Mesothelial cell of epicardium (in vitro differentiated cells): Measurements from ENCODE around the gene BCS1L. TPM values are rescaled to one million over a fixed set of nuclear protein-coding genes. Genes with fewer than 3 reads are reported as not detected.

Experiments
- DNase-seq, 2 experiments: peaks; one replicate each; pipeline ENCODE4 v3.0.0; 2021; ENCODE audit warnings: low spot score in 2 of 2; ENCODE audit not compliant: unreplicated experiment in 2 of 2
- H3K27ac Mint-ChIP-seq: 2 replicates; pipeline ENCODE4 v1.8.0; 2021; ENCODE audit warnings: mixed read lengths
- H3K27me3 Mint-ChIP-seq: 2 replicates; pipeline ENCODE4 v1.8.0; 2021; ENCODE audit warnings: low read depth, mixed read lengths
- H3K36me3 Mint-ChIP-seq: 2 replicates; pipeline ENCODE4 v1.8.0; 2021; ENCODE audit warnings: mixed read lengths
- H3K4me1 Mint-ChIP-seq: 2 replicates; pipeline ENCODE4 v1.8.0; 2021; ENCODE audit warnings: mixed read lengths
- H3K4me3 Mint-ChIP-seq: 2 replicates; pipeline ENCODE4 v1.8.0; 2021; ENCODE audit warnings: mild to moderate bottlenecking, moderate library complexity, mixed read lengths
- H3K9me3 Mint-ChIP-seq: 2 replicates; pipeline ENCODE4 v1.8.0; 2021; ENCODE audit warnings: mixed read lengths
- CTCF ChIP-seq: fragments of 200-600 bp; sonication (generic); IDR thresholded peaks from one replicate; pipeline ENCODE4 v1.5.0; 2021; ENCODE audit warnings: antibody characterized with exemption; ENCODE audit not compliant: unreplicated experiment
- total RNA-seq: library from RNA; stranded (reverse); gene quantifications from 3 replicates; pipeline ENCODE4 v1.2.1, GENCODE V29; 2021

BCS1L gene
- total RNA-seq, 1 donor from 2014 or later, result 39.4 TPM

GRCh38 chr2:218710687-218711549 is 51.4 kb downstream of the BCS1L start, which contains the start of gene TTLL4:
Gene TTLL4 (plus strand): TSS chr2:218710835. CDS start chr2:218737677, 26,842 bp downstream.
- Mint-ChIP-seq H3K27ac (peak within 1 kb of the TSS; percentile 97), H3K27me3 (no peaks in the 10 kb centered on the region)

GRCh38 chr2:218711550-218711929 is 52.1 kb downstream of the BCS1L start:
- no peak for TF ChIP-seq CTCF
- H3K27me3 Mint-ChIP-seq, result no peaks in the 10 kb centered on the region
- peaks cover 8% of the 10 kb centered on the region for H3K4me1 Mint-ChIP-seq
- no peak for DNase-seq
- peaks cover 5% of the 10 kb centered on the region for H3K36me3 Mint-ChIP-seq
- H3K27ac Mint-ChIP-seq, result peak overlapping the region; percentile 97
- H3K4me3 Mint-ChIP-seq, result peak overlapping the region; percentile 98
- no peaks in the 10 kb centered on the region for H3K9me3 Mint-ChIP-seq

More at GRCh38 chr2:218710687-218711549, 51.4 kb downstream of the BCS1L start, which contains the start of gene TTLL4:
- H3K4me1 Mint-ChIP-seq, result peaks cover 8% of the 10 kb centered on the region
- TF ChIP-seq CTCF, result peak; percentile 77
- peaks cover 2% of the 10 kb centered on the region for H3K36me3 Mint-ChIP-seq
- DNase-seq, result peak; percentile 97 to 99
- peak within 1 kb of the TSS; percentile 98 for H3K4me3 Mint-ChIP-seq
- no peaks in the 10 kb centered on the region for H3K9me3 Mint-ChIP-seq

Other genes with a start within 250 kb of the BCS1L start
- gene VIL1, start 240.6 kb upstream of the BCS1L start, total RNA-seq, result 0.29 to 0.64 TPM (median 0.54 TPM) in 3 replicates
- gene USP37, start 91.3 kb upstream of the BCS1L start, total RNA-seq, result 17.8 to 20.0 TPM (median 19.4 TPM) in 3 replicates
- 54.5 to 57.4 TPM (median 57.0 TPM) in 3 replicates for gene CNOT9, start 90.8 kb upstream of the BCS1L start, total RNA-seq
- gene PLCD4, start 51.8 kb upstream of the BCS1L start, total RNA-seq, result 1.0 to 1.5 TPM (median 1.3 TPM) in 3 replicates
- gene ZNF142, start 60 bp upstream of the BCS1L start, total RNA-seq, result 31.4 to 34.1 TPM (median 32.9 TPM) in 3 replicates
- gene RNF25, start 12.3 kb downstream of the BCS1L start, total RNA-seq, result 21.6 to 26.5 TPM (median 21.8 TPM) in 3 replicates
- 115 to 127 TPM (median 120 TPM) in 3 replicates for gene STK36, start 12.4 kb downstream of the BCS1L start, total RNA-seq
- gene TTLL4, start 51.2 kb downstream of the BCS1L start, total RNA-seq, result 54.8 to 65.5 TPM (median 61.8 TPM) in 3 replicates
- 15.6 to 16.8 TPM (median 16.6 TPM) in 3 replicates for gene CYP27A1, start 122.5 kb downstream of the BCS1L start, total RNA-seq
- gene PRKAG3, start 172.1 kb downstream of the BCS1L start, total RNA-seq, result 2.8 to 3.6 TPM (median 2.9 TPM) in 3 replicates
- gene WNT6, start 200.1 kb downstream of the BCS1L start, total RNA-seq, result 106 to 118 TPM (median 115 TPM) in 3 replicates
- 50.7 to 53.2 TPM (median 51.8 TPM) in 3 replicates for gene WNT10A, start 221.2 kb downstream of the BCS1L start, total RNA-seq